GM19035 (cell line): Measurements from ENCODE around the gene SORBS1.

Experiments
- ATAC-seq: cut with Tn5 transposase; IDR thresholded peaks from one replicate; pipeline ENCODE4 v1.9.1; 2021; ENCODE audit not compliant: unreplicated experiment

Gene SORBS1

GRCh38 chr10:95394161-95394880, 166.8 kb downstream of the SORBS1 start:
- peak; percentile 64 for ATAC-seq

GRCh38 chr10:95392681-95393164, 168.4 kb downstream of the SORBS1 start:
- ATAC-seq = peak; percentile 50

GRCh38 chr10:95392217-95392584, 169.0 kb downstream of the SORBS1 start:
- no peak for ATAC-seq

GRCh38 chr10:95391581-95392216, 169.5 kb downstream of the SORBS1 start:
- no peak for ATAC-seq

- no peak for ATAC-seq
Measured at GRCh38 chr10:95391164-95391563, 170.0 kb downstream of the SORBS1 start.

GRCh38 chr10:95389982-95390381, 171.2 kb downstream of the SORBS1 start:
- ATAC-seq = no peak

GRCh38 chr10:95389176-95389575, 172.0 kb downstream of the SORBS1 start:
- ATAC-seq = no peak

- no peak for ATAC-seq
Measured at GRCh38 chr10:95388539-95388938, 172.6 kb downstream of the SORBS1 start.

- ATAC-seq = no peak
Measured at GRCh38 chr10:95388109-95388471, 173.1 kb downstream of the SORBS1 start.

- ATAC-seq = no peak
Measured at GRCh38 chr10:95384011-95384704, 177.0 kb downstream of the SORBS1 start.

GRCh38 chr10:95382596-95382995, 178.6 kb downstream of the SORBS1 start:
- ATAC-seq = no peak

GRCh38 chr10:95382174-95382573, 179.0 kb downstream of the SORBS1 start:
- ATAC-seq = no peak

- ATAC-seq = no peak
Measured at GRCh38 chr10:95377950-95378349, 183.2 kb downstream of the SORBS1 start.

GRCh38 chr10:95375418-95375817, 185.8 kb downstream of the SORBS1 start:
- ATAC-seq = no peak

GRCh38 chr10:95374597-95375209, 186.5 kb downstream of the SORBS1 start:
- ATAC-seq = peak; percentile 89

GRCh38 chr10:95373660-95374059, 187.5 kb downstream of the SORBS1 start:
- ATAC-seq = no peak

- ATAC-seq = no peak
Measured at GRCh38 chr10:95364342-95364741, 196.8 kb downstream of the SORBS1 start.

- peak; percentile 68 for ATAC-seq
Measured at GRCh38 chr10:95363303-95363912, 197.8 kb downstream of the SORBS1 start.

- no peak for ATAC-seq
Measured at GRCh38 chr10:95360122-95360714, 201.0 kb downstream of the SORBS1 start.

GRCh38 chr10:95359466-95359865, 201.7 kb downstream of the SORBS1 start:
- ATAC-seq = no peak
